Measurements from ENCODE around the gene ZXDC.

ZXDC gene

GRCh38 chr3:126450219-126450618, 25.5 kb downstream of the ZXDC start:
- DNase-seq: no peak

GRCh38 chr3:126449621-126450051, 26.1 kb downstream of the ZXDC start:
- DNase-seq: no peak

- no peak for DNase-seq
Measured at GRCh38 chr3:126448893-126449180, 26.9 kb downstream of the ZXDC start.

GRCh38 chr3:126448136-126448892, 27.4 kb downstream of the ZXDC start:
- DNase-seq: no peak

- DNase-seq: no peak
Measured at GRCh38 chr3:126447456-126448106, 28.1 kb downstream of the ZXDC start.

- no peak for DNase-seq
Measured at GRCh38 chr3:126446791-126447190, 28.9 kb downstream of the ZXDC start.

- no peak for DNase-seq
Measured at GRCh38 chr3:126446301-126446700, 29.4 kb downstream of the ZXDC start.

- no peak for DNase-seq
Measured at GRCh38 chr3:126445506-126445905, 30.2 kb downstream of the ZXDC start.

- DNase-seq: no peak
Measured at GRCh38 chr3:126442856-126443242, 32.8 kb downstream of the ZXDC start.

- no peak for DNase-seq
Measured at GRCh38 chr3:126442094-126442855, 33.4 kb downstream of the ZXDC start.

GRCh38 chr3:126441256-126441880, 34.3 kb downstream of the ZXDC start:
- DNase-seq: no peak

GRCh38 chr3:126440709-126440995, 35.0 kb downstream of the ZXDC start:
- DNase-seq: no peak

GRCh38 chr3:126439968-126440708, 35.6 kb downstream of the ZXDC start:
- DNase-seq: no peak

GRCh38 chr3:126439346-126439967, 36.2 kb downstream of the ZXDC start:
- no peak for DNase-seq

- DNase-seq: no peak
Measured at GRCh38 chr3:126438746-126439145, 36.9 kb downstream of the ZXDC start.

GRCh38 chr3:126438186-126438585, 37.5 kb downstream of the ZXDC start:
- no peak for DNase-seq

GRCh38 chr3:126436826-126437717, 38.6 kb downstream of the ZXDC start:
- DNase-seq: no peak

GRCh38 chr3:126435456-126436315, 40.0 kb downstream of the ZXDC start:
- DNase-seq: no peak

- no peak for DNase-seq
Measured at GRCh38 chr3:126434931-126435411, 40.7 kb downstream of the ZXDC start.

GRCh38 chr3:126434264-126434590, 41.5 kb downstream of the ZXDC start:
- DNase-seq: no peak
